K562 (cell line): ENCODE results near the gene CYP24A1. TPM values are rescaled to one million over a fixed set of nuclear protein-coding genes. Genes with fewer than 3 reads are reported as not detected.

Source experiments
- ATAC-seq: fragments of 200-7000 bp; cut with Tn5 transposase; 3 replicates; pipeline ENCODE4 v1.9.1; 2020; ENCODE audit warnings: moderate library complexity
- BruUV-seq: library from RNA; stranded (reverse); fragments of 400-500 nt; replicated peaks from 2 replicates; lab custom pipeline; 2021; lab: Mats Ljungman, UMichigan
- CTCF ChIA-PET: fragments of 300-600 bp; formaldehyde crosslinking; extraction: SDS; loops from one replicate; lab custom pipeline; 2021; ENCODE audit warnings: low intra/inter-chr PET ratio; lab: Yijun Ruan, JAX
- POLR2A ChIA-PET: fragments of 300-600, 350-650 bp; sonication (Branson Sonifier 250); formaldehyde crosslinking; extraction: SDS; loops from one replicate; lab custom pipeline; 2021; ENCODE audit warnings: antibody characterized with exemption, inconsistent platforms; lab: Yijun Ruan, JAX
- DNase-seq, 4 experiments: peaks; one replicate each; pipeline versions ENCODE4 v3.0.0 to v3.0.0-alpha.2; 2011 to 2018; ENCODE audit warnings: low spot score in 3 of 4, mixed read lengths in 3 of 4; ENCODE audit errors: extremely low read depth in 1 of 4
- FAIRE-seq: peaks from 2 replicates; lab custom pipeline; 2011; peaks lifted over from hg19 to GRCh38; lab: Jason Lieb, UNC
- H2AFZ ChIP-seq: 2 replicates; pipeline ENCODE4 v1.6.0; 2011; ENCODE audit warnings: low read depth, low read length, control low read depth, inconsistent platforms
- H3K27ac ChIP-seq: fragments of 200-600 bp; 3 replicates; pipeline ENCODE4 v1.8.0; 2011; ENCODE audit warnings: low read depth, mild to moderate bottlenecking, control low read depth, inconsistent platforms, low read length, moderate library complexity, mixed read lengths; ENCODE audit errors: extremely low read depth
- H3K27me3 ChIP-seq, 2 experiments: fragments of 300-600 bp in 1 of 2; 2 replicates in 1 of 2; 3 replicates in 1 of 2; pipeline versions ENCODE4 v1.6.0 to v1.8.0; 2011; ENCODE audit warnings: inconsistent platforms in 2 of 2, low read length in 2 of 2, mild to moderate bottlenecking in 1 of 2, mixed read lengths in 1 of 2, moderate library complexity in 1 of 2; ENCODE audit not compliant: control insufficient read depth in 2 of 2, insufficient read depth in 2 of 2
- H3K36me3 ChIP-seq: fragments of 300-600 bp; 3 replicates; pipeline ENCODE4 v1.8.0; 2011; ENCODE audit warnings: mild to moderate bottlenecking, low read length, inconsistent platforms; ENCODE audit not compliant: control insufficient read depth, insufficient read depth
- H3K4me1 ChIP-seq, 2 experiments: fragments of 200-600 bp in 1 of 2; replicated peaks in 1 of 2; 2 replicates in 1 of 2; 3 replicates in 1 of 2; pipeline versions ENCODE4 v1.5.1 to v1.8.0; 2011; ENCODE audit warnings: inconsistent platforms in 2 of 2, low read length in 2 of 2, mild to moderate bottlenecking in 1 of 2, mixed read lengths in 1 of 2, moderate library complexity in 1 of 2; ENCODE audit not compliant: control insufficient read depth in 2 of 2, insufficient read depth in 2 of 2
- H3K4me2 ChIP-seq: 2 replicates; pipeline ENCODE4 v1.6.1; 2011; ENCODE audit warnings: low read length, control low read depth, inconsistent platforms, mixed read lengths; ENCODE audit not compliant: insufficient read depth
- H3K4me3 ChIP-seq: fragments of 200-600 bp; sonication (generic), shearing (Covaris generic); 2 replicates; pipeline ENCODE4 v1.5.1; 2016; ENCODE audit warnings: control low read depth, inconsistent platforms
- H3K79me2 ChIP-seq: fragments of 200-600 bp; 3 replicates; pipeline ENCODE4 v1.8.0; 2011; ENCODE audit warnings: low read length, inconsistent platforms; ENCODE audit not compliant: control insufficient read depth, insufficient read depth
- H3K9ac ChIP-seq, 2 experiments: 2 replicates each; pipeline versions ENCODE4 v1.6.0 to v1.6.1; 2011; ENCODE audit warnings: low read depth in 2 of 2, low read length in 2 of 2, control low read depth in 1 of 2, inconsistent platforms in 1 of 2, mild to moderate bottlenecking in 1 of 2, mixed read lengths in 1 of 2; ENCODE audit not compliant: insufficient read depth in 1 of 2
- H3K9me1 ChIP-seq: one replicate; pipeline ENCODE4 v1.6.0; 2011; ENCODE audit warnings: inconsistent platforms, mild to moderate bottlenecking, low read length, moderate library complexity; ENCODE audit not compliant: control insufficient read depth, insufficient read depth
- H3K9me3 ChIP-seq: replicated peaks from 2 replicates; pipeline ENCODE4 v1.5.1; 2011; ENCODE audit warnings: low read depth, low read length, inconsistent platforms; ENCODE audit not compliant: control insufficient read depth, insufficient read depth
- H4K20me1 ChIP-seq: replicated peaks from 2 replicates; pipeline ENCODE4 v1.6.1; 2011; ENCODE audit warnings: low read length, inconsistent platforms, mixed read lengths; ENCODE audit not compliant: control insufficient read depth, insufficient read depth
- EWSR1 ChIP-seq: fragments of 450-650 bp; IDR thresholded peaks from 2 replicates; pipeline ENCODE4 v1.6.1; 2018; ENCODE audit warnings: borderline replicate concordance, mild to moderate bottlenecking, low read depth, moderate library complexity; ENCODE audit not compliant: partially characterized antibody
- ILK ChIP-seq: fragments of 450-650 bp; IDR thresholded peaks from 2 replicates; pipeline ENCODE4 v1.6.1; 2016; ENCODE audit warnings: missing genetic modification characterization, low read depth, mild to moderate bottlenecking, missing compliant biosample characterization, moderate library complexity, borderline replicate concordance
- NFIX ChIP-seq: fragments of 250-450 bp; sonication (Bioruptor Pico); IDR thresholded peaks from 2 replicates; pipeline ENCODE4 v1.4.0; 2020; ENCODE audit warnings: low read depth, mild to moderate bottlenecking, moderate library complexity
- WGBS: fragments of 100-300 bp; shearing (Covaris generic); methylation state at CpG from one replicate; pipeline ENCODE4 v1.1.6; 2016; ENCODE audit warnings: low coverage, mixed read lengths; ENCODE audit not compliant: insufficient coverage; ENCODE audit errors: missing lambda C conversion rate; 5-methylcytosine and 5-hydroxymethylcytosine counted together
- in situ Hi-C: fragments of 300-500 bp; cut with MboI; formaldehyde crosslinking; loops from 4 replicates; pipeline ENCODE4 v1.15.0; 2018; ENCODE audit warnings: inconsistent platforms, mixed read lengths
- intact Hi-C: fragments of 100-400 bp; cut with micrococcal nuclease; formaldehyde crosslinking; loops from 2 replicates; pipeline ENCODE4 v1.14.2; 2022
- polyA plus RNA-seq, 8 experiments: library from polyadenylated mRNA; depleted of rRNA in 4 of 8; stranded (reverse) in 5 of 8; unstranded in 3 of 8; fragments of >200 nt; fragmentation: Nextera tagmentation in 2 of 8; fragmentation: Illumina TruSeq in 1 of 8; extraction: Ambion mirVana in 2 of 8; extraction: Trizol in 1 of 8; gene quantifications; 2 replicates each; pipeline versions ENCODE4 v1.2.1 to v1.2.3, GENCODE V29; 2011 to 2014; ENCODE audit warnings: inconsistent platforms in 1 of 8, missing spikeins in 1 of 8
- total RNA-seq, 7 experiments: library from RNA; depleted of rRNA in 6 of 7; stranded (reverse); fragments of >200 nt in 6 of 7; fragmentation: Illumina TruSeq in 2 of 7; extraction: Trizol in 2 of 7; gene quantifications; 2 replicates each; pipeline versions ENCODE4 v1.2.1 to v1.2.3, GENCODE V29; 2011 to 2021; ENCODE audit warnings: low replicate concordance in 1 of 7
- TF ChIP-seq, protein P1 (sequence below), 3 experiments: fragments of 200-800 bp in 1 of 3; fragments of 250-450 bp in 1 of 3; fragments of 450-650 bp in 1 of 3; sonication (Bioruptor Pico) in 1 of 3; sonication (Bioruptor generic) in 1 of 3; formaldehyde crosslinking in 1 of 3; IDR thresholded peaks; 2 replicates each; pipeline versions ENCODE4 v1.6.1 to v1.8.0; 2016 to 2022; ENCODE audit warnings: mild to moderate bottlenecking in 2 of 3, missing genetic modification characterization in 2 of 3, missing compliant biosample characterization in 1 of 3, moderate library complexity in 1 of 3

The CYP24A1 gene
- total and polyA plus RNA-seq, 9 of the 15 experiments (the other 6 are each of a cell fraction or from before 2014, with no cell fraction given), result 0.04 TPM; not detected in 8

DNA sequence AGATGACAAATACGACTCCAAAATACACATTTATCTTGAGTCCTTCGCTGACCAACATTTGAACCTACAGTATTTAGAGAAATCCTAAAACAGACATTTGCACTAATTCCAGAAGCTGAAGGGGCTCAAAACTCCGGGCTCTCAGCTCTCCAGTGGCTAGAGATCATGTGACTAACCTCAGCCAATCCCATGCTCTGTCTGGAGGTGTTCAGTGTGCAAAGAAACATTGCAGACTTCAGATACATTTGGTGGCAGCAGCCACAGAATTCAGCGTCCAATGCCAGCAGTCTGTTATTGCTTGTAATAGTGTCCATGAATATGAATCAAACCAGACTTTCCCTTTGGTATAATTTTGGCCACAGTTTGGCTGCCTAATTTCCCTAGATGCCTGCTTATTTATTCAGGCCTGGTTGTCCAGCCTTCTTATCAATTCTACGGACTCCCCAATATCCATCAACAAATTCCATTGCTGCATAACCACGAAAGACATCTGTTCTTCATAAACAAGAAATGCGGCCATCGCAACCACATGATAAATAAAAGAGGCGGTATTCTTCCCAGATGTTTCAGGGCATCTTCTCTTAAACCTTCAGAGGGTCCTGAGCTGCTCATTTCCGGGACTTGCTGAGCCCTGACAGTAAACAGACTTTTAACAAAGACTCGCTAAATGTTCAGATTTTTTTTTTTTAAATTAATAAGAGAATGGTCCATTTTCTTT is 14.5 kb upstream of the CYP24A1 start (continued):
- no peak for TF ChIP-seq ILK (tag)
- TF ChIP-seq EWSR1, result peak; percentile 9

DNA sequence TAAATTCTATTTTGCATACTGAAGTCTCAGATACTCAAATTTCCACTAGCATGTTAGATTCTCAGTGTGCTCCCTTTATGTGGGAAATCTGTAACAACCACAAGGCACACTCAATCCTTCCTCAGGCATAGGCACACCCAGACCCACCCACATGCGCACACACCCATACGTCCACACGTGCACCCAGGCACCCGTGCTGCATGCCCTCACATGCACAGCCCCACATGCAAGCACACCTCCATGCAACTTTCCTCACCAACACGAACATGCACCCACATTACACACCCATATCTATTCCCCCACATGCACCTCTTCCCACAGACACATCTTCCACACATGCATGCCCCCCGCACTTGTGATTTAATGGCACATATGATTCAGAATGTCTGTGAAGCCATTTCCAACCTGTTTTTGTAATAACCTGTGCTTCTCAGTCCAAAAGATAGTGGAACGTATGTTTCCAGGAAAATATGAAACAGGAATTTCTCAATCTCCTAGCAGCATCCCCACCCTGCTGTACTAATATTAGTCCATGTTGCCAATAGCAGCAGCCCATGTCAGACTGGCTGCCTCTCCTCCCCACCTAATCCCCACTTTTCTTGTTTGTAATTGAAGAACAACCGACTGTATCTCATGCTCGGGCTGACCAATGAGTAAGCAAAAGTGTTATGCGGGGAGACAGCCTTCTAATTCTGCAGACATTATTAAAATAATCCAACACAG is 11.3 kb upstream of the CYP24A1 start:
- in situ Hi-C loops, result no loop called here
- H3K4me2 ChIP-seq, result no peak overlapping the region
- H3K9me3 ChIP-seq, result no peaks in the 10 kb centered on the region
- intact Hi-C loops, result no loop called here
- H3K27me3 ChIP-seq, result peaks cover 14 to 15% of the 10 kb centered on the region in 2 experiments
- CTCF ChIA-PET, result no interaction called here
- no peak overlapping the region for H3K9ac ChIP-seq
- no peak overlapping the region for H2AFZ ChIP-seq
- H3K36me3 ChIP-seq, result no peaks in the 10 kb centered on the region
- H4K20me1 ChIP-seq, result no peaks in the 10 kb centered on the region
- no peak overlapping the region for H3K27ac ChIP-seq
- H3K4me3 ChIP-seq, result no peak overlapping the region
- H3K9me1 ChIP-seq, result no peaks in the 10 kb centered on the region
- no TSS peak for BruUV-seq
- WGBS, result 7% methylated on average over 10 of the region's 10 CpGs
- DNase-seq, result no peak
- POLR2A ChIA-PET, result no interaction called here
- no peaks in the 10 kb centered on the region for H3K4me1 ChIP-seq
- H3K79me2 ChIP-seq, result no peaks in the 10 kb centered on the region
- TF ChIP-seq, protein P1, sequence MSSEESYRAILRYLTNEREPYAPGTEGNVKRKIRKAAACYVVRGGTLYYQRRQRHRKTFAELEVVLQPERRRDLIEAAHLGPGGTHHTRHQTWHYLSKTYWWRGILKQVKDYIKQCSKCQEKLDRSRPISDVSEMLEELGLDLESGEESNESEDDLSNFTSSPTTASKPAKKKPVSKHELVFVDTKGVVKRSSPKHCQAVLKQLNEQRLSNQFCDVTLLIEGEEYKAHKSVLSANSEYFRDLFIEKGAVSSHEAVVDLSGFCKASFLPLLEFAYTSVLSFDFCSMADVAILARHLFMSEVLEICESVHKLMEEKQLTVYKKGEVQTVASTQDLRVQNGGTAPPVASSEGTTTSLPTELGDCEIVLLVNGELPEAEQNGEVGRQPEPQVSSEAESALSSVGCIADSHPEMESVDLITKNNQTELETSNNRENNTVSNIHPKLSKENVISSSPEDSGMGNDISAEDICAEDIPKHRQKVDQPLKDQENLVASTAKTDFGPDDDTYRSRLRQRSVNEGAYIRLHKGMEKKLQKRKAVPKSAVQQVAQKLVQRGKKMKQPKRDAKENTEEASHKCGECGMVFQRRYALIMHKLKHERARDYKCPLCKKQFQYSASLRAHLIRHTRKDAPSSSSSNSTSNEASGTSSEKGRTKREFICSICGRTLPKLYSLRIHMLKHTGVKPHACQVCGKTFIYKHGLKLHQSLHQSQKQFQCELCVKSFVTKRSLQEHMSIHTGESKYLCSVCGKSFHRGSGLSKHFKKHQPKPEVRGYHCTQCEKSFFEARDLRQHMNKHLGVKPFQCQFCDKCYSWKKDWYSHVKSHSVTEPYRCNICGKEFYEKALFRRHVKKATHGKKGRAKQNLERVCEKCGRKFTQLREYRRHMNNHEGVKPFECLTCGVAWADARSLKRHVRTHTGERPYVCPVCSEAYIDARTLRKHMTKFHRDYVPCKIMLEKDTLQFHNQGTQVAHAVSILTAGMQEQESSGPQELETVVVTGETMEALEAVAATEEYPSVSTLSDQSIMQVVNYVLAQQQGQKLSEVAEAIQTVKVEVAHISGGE (CRISPR knock-in tag; IDR thresholded peaks at IDR 0.05), result peak in 1 of 3 experiments; percentile 60; a peak in 2 of 6 replicates
- TF ChIP-seq NFIX (CRISPR knock-in tag), result no peak
- ATAC-seq, result no peak
- no peak for FAIRE-seq
